ENCODE data around the gene RAB37.

Gene RAB37

DNA sequence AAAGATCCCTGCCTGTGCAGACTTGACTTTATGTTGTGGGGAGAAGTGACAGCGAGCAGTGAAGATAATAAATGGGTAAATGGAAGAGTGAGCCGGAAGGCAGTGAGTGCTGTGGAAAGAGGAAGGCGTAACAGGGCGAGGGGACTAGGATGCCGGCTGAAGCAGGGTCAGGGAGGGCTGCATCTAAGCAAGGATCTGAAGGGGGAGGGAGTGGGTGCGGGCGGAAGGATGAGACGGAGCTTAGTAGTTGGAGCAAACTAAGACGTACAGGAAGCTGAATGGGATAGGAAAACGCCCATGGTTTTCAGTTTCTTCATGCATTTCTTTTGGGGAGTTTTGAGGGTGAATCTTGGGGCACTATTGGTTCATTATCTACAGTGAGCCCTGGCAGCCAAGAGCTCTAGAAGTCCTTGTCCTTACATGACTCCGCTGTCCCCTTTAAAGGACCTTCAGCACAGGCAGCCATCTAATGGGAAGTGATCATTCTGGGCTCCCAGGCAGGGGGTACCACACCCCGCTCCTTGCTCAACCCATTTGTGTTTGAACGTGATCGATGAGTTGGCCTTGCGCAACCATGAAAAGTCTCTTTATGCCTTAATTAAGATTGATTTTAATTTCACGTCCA, 49.5 kb downstream of the RAB37 start:
- intact Hi-C loops (cut with DNase I), result no loop called here

GRCh38 chr17:74790161-74791058, 53.4 kb downstream of the RAB37 start:
- intact Hi-C loops (cut with DNase I), result no loop called here
- DNase-seq, result no peak

More for the DNA sequence above, 49.5 kb downstream of the RAB37 start:
- DNase-seq, result no peak

DNA sequence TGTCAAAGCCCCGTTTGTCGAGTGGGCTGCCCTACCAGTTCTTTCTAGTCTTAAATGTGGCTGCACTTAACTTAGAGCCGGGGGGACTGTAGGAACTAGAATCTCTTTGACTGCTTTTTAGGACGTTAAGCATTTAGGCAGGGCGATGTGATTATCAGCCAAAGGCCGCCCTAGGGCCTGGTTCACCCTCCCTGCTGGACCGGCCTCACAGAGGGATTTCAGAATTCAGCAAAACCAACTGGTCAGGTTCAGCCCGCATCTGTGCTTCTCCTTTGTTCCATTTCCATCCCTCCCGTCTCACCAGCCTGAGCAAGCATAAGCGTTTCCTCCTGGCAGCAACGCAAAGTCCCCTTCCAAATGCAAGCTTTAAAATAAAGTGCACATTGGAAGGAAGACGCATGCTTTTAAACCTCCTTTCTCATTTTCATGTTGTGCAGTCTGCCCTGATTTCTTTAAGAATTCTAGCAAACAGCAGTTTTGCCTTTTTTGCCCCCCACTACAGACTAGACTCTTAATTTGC, 55.6 kb downstream of the RAB37 start:
- DNase-seq, result no peak
- intact Hi-C loops (cut with DNase I), result loop anchor here (2.0 kb wide), 1 partner anchor 72 kb away; no protein-coding TSS in a partner anchor

GRCh38 chr17:74795327-74796020, 58.4 kb downstream of the RAB37 start:
- peak in 10 of 42 donors; percentile 24 to 55 (median 38) for DNase-seq
- intact Hi-C loops (cut with DNase I), result no loop called here

DNA sequence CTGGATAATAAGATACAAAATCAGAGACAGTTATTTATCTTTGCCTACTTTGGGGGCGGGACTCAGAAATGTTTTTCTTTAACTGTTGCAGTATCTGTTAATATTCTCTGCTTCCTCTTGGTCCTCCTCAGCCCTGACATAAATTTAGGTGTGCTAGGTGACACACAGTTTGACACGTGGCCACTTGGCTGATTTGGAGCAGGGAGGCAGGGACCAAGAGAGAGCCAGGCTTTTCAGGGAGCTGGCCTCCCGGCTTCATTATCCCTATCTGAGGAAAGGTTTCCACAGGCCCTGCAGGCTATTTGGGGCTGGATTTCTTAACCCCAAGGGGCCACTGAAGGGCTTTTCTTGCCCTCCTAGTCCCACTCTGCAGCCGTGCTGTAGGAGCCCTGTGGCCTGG, 59.2 kb downstream of the RAB37 start:
- DNase-seq, result no peak
- intact Hi-C loops (cut with DNase I), result no loop called here

GRCh38 chr17:74796866-74797265, 59.8 kb downstream of the RAB37 start:
- intact Hi-C loops (cut with DNase I), result no loop called here
- no peak for DNase-seq

Data from head of caudate nucleus (tissue), 42 donors.